OCI-LY7 (cell line): ENCODE results near the gene HACD1.
"Not testable (repeated sequence)": the region's sequence is repeated elsewhere in the genome, so short reads cannot be mapped to it uniquely, and the experiment has no call there.

Experiments
- EZH2phosphoT487 ChIP-seq: fragments of 200-600 bp; sonication (generic); IDR thresholded peaks from 2 replicates; pipeline ENCODE4 v1.6.1; 2018; ENCODE audit warnings: low read depth, borderline replicate concordance, mild to moderate bottlenecking, mixed run types, antibody characterized with exemption, low read length, moderate library complexity, mixed read lengths
- TF ChIP-seq, protein P1 (sequence below): fragments of 200-600 bp; sonication (generic); conservative IDR thresholded peaks from 2 replicates; pipeline ENCODE4 v1.5.1; 2014; ENCODE audit warnings: mild to moderate bottlenecking, antibody characterized with exemption, low read length, moderate library complexity, mixed read lengths

DNA sequence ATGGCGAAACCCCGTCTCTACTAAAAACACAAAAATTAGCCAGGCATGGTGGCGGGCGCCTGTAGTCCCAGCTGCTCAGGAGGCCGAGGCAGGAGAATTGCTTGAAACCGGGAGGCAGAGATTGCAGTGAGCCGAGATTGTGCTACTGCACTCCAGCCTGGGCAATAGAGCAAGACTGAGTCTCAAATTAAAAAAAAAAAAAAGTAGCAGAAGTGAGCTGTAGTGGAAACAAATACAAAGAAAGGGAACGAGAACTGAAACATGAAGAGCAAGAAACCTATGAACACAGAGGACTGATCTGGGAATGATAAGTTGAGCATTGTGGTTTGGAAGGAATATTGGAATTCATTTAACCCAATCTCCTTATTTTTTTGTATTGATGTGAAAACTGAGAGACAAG is 15.4 kb upstream of the HACD1 start:
- TF ChIP-seq, protein P1, sequence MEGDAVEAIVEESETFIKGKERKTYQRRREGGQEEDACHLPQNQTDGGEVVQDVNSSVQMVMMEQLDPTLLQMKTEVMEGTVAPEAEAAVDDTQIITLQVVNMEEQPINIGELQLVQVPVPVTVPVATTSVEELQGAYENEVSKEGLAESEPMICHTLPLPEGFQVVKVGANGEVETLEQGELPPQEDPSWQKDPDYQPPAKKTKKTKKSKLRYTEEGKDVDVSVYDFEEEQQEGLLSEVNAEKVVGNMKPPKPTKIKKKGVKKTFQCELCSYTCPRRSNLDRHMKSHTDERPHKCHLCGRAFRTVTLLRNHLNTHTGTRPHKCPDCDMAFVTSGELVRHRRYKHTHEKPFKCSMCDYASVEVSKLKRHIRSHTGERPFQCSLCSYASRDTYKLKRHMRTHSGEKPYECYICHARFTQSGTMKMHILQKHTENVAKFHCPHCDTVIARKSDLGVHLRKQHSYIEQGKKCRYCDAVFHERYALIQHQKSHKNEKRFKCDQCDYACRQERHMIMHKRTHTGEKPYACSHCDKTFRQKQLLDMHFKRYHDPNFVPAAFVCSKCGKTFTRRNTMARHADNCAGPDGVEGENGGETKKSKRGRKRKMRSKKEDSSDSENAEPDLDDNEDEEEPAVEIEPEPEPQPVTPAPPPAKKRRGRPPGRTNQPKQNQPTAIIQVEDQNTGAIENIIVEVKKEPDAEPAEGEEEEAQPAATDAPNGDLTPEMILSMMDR: not testable (repeated sequence)
- TF ChIP-seq EZH2phosphoT487: not testable (repeated sequence)
